22Rv1 (cell line): ENCODE results near the gene SLC50A1.

Experiments used
- ZFX ChIP-seq: fragments of 450-650 bp; IDR thresholded peaks from 2 replicates; pipeline ENCODE4 v1.6.1; 2017; ENCODE audit warnings: antibody characterized with exemption, borderline replicate concordance
- TF ChIP-seq, protein P1 (sequence below): fragments of 450-650 bp; IDR thresholded peaks from 2 replicates; pipeline ENCODE4 v1.5.1; 2017; ENCODE audit warnings: mild to moderate bottlenecking

DNA sequence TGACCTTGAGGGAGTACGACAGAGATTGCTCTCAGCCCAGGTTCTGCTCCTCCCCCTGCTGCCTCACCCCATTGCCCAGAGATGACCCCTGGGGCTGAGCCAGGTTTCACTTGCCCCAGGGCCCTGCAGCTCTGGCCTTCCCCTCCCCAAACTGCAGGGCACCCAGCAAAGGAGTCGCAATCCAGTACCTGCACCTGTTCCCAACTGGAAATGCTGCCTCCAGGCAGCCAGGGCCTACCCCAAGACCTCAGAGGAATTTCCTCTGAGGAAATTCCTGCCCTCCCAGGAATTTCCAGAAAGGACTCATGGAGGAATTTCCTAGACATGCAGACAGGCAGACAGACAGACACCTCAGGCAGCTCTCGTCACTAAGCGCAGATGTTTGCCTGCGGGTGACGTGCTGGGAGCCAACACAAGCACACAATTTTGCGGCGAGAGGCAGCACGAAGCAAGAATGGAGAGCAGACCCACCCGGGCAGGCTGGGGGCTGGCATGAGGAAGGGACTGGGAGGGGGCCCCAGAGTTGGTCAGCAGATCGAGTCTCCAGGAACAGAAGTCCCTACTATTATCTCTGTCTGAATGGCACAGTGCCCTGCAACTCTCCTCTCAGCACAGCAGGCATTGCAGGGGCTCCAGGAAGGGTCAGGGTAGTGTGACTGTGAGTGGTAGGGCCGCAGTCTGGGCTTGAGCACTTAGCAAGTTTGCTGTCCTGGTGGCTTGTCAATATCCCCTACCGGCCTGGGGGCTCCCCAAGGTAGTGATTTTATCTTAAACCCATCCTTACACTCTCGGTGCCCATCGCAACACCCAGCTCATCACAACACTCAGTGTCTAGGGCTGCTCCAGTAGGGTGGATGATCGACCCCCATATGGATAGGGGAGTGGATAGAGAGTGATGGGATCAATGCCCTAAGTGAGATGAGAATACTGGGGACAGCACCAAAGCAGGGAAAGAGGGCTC, 10.9 kb upstream of the SLC50A1 start:
- TF ChIP-seq, protein P1, sequence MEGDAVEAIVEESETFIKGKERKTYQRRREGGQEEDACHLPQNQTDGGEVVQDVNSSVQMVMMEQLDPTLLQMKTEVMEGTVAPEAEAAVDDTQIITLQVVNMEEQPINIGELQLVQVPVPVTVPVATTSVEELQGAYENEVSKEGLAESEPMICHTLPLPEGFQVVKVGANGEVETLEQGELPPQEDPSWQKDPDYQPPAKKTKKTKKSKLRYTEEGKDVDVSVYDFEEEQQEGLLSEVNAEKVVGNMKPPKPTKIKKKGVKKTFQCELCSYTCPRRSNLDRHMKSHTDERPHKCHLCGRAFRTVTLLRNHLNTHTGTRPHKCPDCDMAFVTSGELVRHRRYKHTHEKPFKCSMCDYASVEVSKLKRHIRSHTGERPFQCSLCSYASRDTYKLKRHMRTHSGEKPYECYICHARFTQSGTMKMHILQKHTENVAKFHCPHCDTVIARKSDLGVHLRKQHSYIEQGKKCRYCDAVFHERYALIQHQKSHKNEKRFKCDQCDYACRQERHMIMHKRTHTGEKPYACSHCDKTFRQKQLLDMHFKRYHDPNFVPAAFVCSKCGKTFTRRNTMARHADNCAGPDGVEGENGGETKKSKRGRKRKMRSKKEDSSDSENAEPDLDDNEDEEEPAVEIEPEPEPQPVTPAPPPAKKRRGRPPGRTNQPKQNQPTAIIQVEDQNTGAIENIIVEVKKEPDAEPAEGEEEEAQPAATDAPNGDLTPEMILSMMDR = no peak
- TF ChIP-seq ZFX = no peak
